HG03064 (cell line): ENCODE measurements around the gene GTF3C4.

ENCODE experiments used
- ATAC-seq: cut with Tn5 transposase; IDR thresholded peaks from one replicate; pipeline ENCODE4 v1.9.1; 2021; ENCODE audit warnings: low read depth; ENCODE audit not compliant: unreplicated experiment

The GTF3C4 gene

GRCh38 chr9:132729235-132729890 lies 59.1 kb downstream of the GTF3C4 start:
- no peak for ATAC-seq

GRCh38 chr9:132730054-132731033 lies 60.1 kb downstream of the GTF3C4 start:
- ATAC-seq = no peak

GRCh38 chr9:132731230-132731629 lies 61.0 kb downstream of the GTF3C4 start:
- ATAC-seq = no peak

- no peak for ATAC-seq
These were observed 62.3 kb downstream of the GTF3C4 start for GRCh38 chr9:132732326-132733259.

GRCh38 chr9:132733260-132733815 lies 63.1 kb downstream of the GTF3C4 start:
- ATAC-seq = no peak

- ATAC-seq = no peak
These were observed 69.5 kb downstream of the GTF3C4 start for GRCh38 chr9:132739710-132740310.

- no peak for ATAC-seq
These were observed 70.5 kb downstream of the GTF3C4 start for GRCh38 chr9:132740526-132741309.

GRCh38 chr9:132742821-132743311 lies 72.6 kb downstream of the GTF3C4 start:
- no peak for ATAC-seq

- no peak for ATAC-seq
These were observed 73.7 kb downstream of the GTF3C4 start for GRCh38 chr9:132743931-132744479.
